Thoracic aorta (tissue), 2 donors: ENCODE data around the gene FARS2. TPM values are rescaled to one million over a fixed set of nuclear protein-coding genes. Genes with fewer than 3 reads are reported as not detected.

Experiments used
- ATAC-seq: fragments of 150-250 bp; one replicate; pipeline ENCODE4 v1.8.0; 2017; ENCODE audit warnings: low read depth; ENCODE audit not compliant: insufficient number of reproducible peaks, low FRiP score
- DNase-seq: peaks from one replicate; pipeline ENCODE4 v3.0.0-alpha.2; 2020; ENCODE audit warnings: low spot score
- H3K27ac ChIP-seq, 2 donors: fragments of 200-600 bp; sonication (generic); 1 replicate in 1 of 2; 2 replicates in 1 of 2; pipeline ENCODE4 v1.5.1; 2016; ENCODE audit warnings: mild to moderate bottlenecking in 2 of 2, moderate library complexity in 2 of 2
- H3K27me3 ChIP-seq: fragments of 200-600 bp; sonication (generic); replicated peaks from 2 replicates; pipeline ENCODE4 v1.6.0; 2016; ENCODE audit warnings: mild to moderate bottlenecking; ENCODE audit not compliant: insufficient read depth
- H3K36me3 ChIP-seq: fragments of 200-600 bp; sonication (generic); one replicate; pipeline ENCODE4 v1.5.1; 2016
- H3K4me1 ChIP-seq, 2 donors: fragments of 200-600 bp; sonication (generic); 1 replicate in 1 of 2; 2 replicates in 1 of 2; pipeline versions ENCODE4 v1.5.1 to v1.6.0; 2016; ENCODE audit warnings: low read depth in 2 of 2, mild to moderate bottlenecking in 1 of 2; ENCODE audit not compliant: control insufficient read depth in 1 of 2
- H3K4me3 ChIP-seq: fragments of 200-600 bp; sonication (generic); 2 replicates; pipeline ENCODE4 v1.5.1; 2016; ENCODE audit warnings: mild to moderate bottlenecking
- H3K9me3 ChIP-seq: fragments of 200-600 bp; sonication (generic); 2 replicates; pipeline ENCODE4 v1.5.1; 2016
- CTCF ChIP-seq: fragments of 200-600 bp; sonication (generic); IDR thresholded peaks from one replicate; pipeline ENCODE4 v1.5.1; 2019; ENCODE audit warnings: antibody characterized with exemption
- total RNA-seq, 2 donors: library from RNA; depleted of rRNA; stranded (reverse); fragments of >200 nt; gene quantifications; one replicate each; pipeline versions ENCODE4 v1.1.0 to v1.2.3, GENCODE V29; 2016

Gene FARS2
- total RNA-seq, 2 donors from 2014 or later, result 10.4 to 11.6 TPM

DNA sequence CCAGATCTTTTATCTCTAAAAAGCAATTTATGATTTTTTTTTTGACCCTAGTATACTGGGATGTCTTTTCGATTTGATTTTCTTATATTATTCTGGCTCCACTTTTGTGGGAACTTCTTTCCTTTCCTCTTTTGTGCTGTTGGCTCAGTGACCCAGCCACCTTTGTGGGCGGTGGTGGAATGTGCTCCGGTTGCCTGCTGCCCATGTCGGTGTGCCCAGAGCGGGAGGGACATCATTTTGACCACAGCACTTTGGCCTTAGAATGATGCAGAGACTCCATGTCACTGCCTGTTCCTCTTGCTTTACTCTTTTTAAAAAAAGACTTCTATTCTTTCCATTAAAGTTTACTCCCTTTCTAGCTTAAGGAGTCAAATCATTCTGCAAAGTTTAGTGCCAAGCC, 198.0 kb downstream of the FARS2 start:
- H3K4me1 ChIP-seq, result peaks cover 0 to 9% of the 10 kb centered on the region in 2 donors
- no peaks in the 10 kb centered on the region for H3K36me3 ChIP-seq
- H3K4me3 ChIP-seq, result no peak overlapping the region
- TF ChIP-seq CTCF, result no peak
- no peaks in the 10 kb centered on the region for H3K27me3 ChIP-seq
- no peaks in the 10 kb centered on the region for H3K9me3 ChIP-seq
- ATAC-seq, result no peak
- DNase-seq, result no peak
- H3K27ac ChIP-seq, result no peak overlapping the region

DNA sequence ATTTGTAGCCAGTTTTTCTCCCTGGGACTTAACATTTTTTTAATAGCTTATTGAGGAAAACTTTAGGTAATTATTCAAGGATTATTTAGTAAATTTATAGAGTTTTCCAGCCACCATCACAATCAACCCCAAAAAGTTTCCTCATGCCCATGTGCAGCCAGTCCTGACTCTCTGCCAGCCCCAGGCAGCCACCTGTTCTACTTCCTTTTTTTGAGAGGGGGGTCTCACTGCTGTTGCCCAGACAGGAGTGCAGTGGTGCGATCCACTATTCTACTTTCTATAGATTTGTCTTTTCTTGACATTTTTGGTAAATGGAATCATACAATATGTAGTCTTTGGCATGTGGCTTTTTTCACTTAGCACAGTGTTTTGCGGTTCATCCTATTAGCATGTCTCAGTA, 200.1 kb downstream of the FARS2 start:
- ATAC-seq (no peak), DNase-seq (no peak)
- H3K9me3 ChIP-seq, result no peaks in the 10 kb centered on the region
- no peak overlapping the region for H3K4me3 ChIP-seq
- H3K36me3 ChIP-seq, result no peaks in the 10 kb centered on the region
- no peak overlapping the region for H3K27ac ChIP-seq
- TF ChIP-seq CTCF, result no peak
- H3K27me3 ChIP-seq, result no peaks in the 10 kb centered on the region
- H3K4me1 ChIP-seq, result peaks cover 0 to 9% of the 10 kb centered on the region in 2 donors

- ATAC-seq, result no peak
- no peak for DNase-seq
- no peaks in the 10 kb centered on the region for H3K27me3 ChIP-seq
- no peak for TF ChIP-seq CTCF
- no peak overlapping the region for H3K4me3 ChIP-seq
- no peaks in the 10 kb centered on the region for H3K9me3 ChIP-seq
- H3K36me3 ChIP-seq, result no peaks in the 10 kb centered on the region
- no peak overlapping the region for H3K27ac ChIP-seq
- H3K4me1 ChIP-seq, result peaks cover 0 to 1% of the 10 kb centered on the region in 2 donors
Measured at GRCh38 chr6:5462856-5463255, 201.5 kb downstream of the FARS2 start.

DNA sequence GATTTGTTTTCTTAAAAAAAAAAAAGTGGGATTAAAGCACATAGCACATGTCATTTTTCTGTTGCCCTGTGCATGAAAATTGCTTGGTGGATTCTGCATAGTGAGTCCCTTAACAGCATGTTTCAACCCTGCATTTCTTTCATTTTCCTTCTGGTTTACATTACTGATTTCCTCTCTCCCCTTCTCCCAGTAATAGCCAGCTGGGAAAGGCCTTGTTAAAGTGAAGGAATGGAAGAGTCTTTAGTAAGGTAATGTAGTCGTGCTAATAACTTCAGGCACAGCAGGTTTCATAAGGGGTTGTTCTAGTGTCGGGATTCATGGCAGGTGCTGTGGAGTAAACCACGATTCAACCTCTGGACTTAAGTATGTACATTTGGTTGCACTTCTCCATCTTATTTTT, 202.4 kb downstream of the FARS2 start:
- DNase-seq (no peak), ATAC-seq (no peak)
- H3K36me3 ChIP-seq, result no peaks in the 10 kb centered on the region
- no peaks in the 10 kb centered on the region for H3K9me3 ChIP-seq
- H3K4me3 ChIP-seq, result no peak overlapping the region
- no peaks in the 10 kb centered on the region for H3K27me3 ChIP-seq
- H3K27ac ChIP-seq, result no peak overlapping the region
- no peak for TF ChIP-seq CTCF
- no peaks in the 10 kb centered on the region for H3K4me1 ChIP-seq

DNA sequence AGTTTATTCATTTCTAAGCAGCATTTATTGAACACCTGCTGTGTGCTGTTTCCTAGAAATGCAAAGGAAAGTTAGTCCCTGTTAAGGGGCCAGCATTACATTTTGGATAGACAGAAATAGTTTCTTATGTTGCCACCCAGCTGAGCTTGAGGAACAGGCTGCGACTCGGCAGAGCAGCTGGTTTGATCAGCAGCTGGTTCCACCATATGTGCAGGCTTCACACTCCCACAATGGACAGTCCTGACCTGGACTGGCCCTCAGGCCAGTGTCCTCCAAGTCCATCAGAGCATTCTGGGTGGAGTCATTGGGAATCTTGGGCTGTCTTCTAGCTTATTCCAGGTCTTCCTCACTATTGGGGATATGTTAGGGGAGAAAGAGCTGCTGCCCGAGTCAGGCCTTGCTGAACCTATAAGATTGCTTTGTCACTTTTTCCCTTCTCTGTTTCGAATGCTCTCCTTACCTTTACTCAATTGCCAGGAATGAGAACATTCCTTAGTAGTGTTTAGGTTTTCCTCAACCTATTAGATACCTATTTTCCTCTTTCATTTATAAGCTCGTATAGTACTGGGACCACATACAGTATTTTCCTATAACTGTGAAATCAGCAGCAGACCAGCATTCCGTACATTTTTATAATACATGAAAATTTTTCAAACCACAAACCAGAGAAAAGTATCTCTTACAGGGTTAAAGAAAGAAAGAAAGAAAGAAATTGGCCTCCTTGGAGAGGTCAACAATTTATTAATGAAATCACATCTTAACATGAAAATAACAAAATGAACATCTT, 203.0 kb downstream of the FARS2 start:
- ATAC-seq (no peak), DNase-seq (no peak)
- TF ChIP-seq CTCF, result no peak

More for the DNA sequence above, 203.0 kb downstream of the FARS2 start:
- H3K4me1 ChIP-seq, result no peaks in the 10 kb centered on the region
- H3K9me3 ChIP-seq, result no peaks in the 10 kb centered on the region
- H3K4me3 ChIP-seq, result no peak overlapping the region
- no peak overlapping the region for H3K27ac ChIP-seq
- H3K36me3 ChIP-seq, result no peaks in the 10 kb centered on the region
- H3K27me3 ChIP-seq, result no peaks in the 10 kb centered on the region
